NCI-H226 (cell line): ENCODE results near the gene WDR70.
"Not testable (repeated sequence)": the region's sequence is repeated elsewhere in the genome, so short reads cannot be mapped to it uniquely, and the experiment has no call there.

ENCODE experiments used
- DNase-seq: peaks from one replicate; pipeline ENCODE4 v3.0.0-alpha.2; 2015

The WDR70 gene

DNA sequence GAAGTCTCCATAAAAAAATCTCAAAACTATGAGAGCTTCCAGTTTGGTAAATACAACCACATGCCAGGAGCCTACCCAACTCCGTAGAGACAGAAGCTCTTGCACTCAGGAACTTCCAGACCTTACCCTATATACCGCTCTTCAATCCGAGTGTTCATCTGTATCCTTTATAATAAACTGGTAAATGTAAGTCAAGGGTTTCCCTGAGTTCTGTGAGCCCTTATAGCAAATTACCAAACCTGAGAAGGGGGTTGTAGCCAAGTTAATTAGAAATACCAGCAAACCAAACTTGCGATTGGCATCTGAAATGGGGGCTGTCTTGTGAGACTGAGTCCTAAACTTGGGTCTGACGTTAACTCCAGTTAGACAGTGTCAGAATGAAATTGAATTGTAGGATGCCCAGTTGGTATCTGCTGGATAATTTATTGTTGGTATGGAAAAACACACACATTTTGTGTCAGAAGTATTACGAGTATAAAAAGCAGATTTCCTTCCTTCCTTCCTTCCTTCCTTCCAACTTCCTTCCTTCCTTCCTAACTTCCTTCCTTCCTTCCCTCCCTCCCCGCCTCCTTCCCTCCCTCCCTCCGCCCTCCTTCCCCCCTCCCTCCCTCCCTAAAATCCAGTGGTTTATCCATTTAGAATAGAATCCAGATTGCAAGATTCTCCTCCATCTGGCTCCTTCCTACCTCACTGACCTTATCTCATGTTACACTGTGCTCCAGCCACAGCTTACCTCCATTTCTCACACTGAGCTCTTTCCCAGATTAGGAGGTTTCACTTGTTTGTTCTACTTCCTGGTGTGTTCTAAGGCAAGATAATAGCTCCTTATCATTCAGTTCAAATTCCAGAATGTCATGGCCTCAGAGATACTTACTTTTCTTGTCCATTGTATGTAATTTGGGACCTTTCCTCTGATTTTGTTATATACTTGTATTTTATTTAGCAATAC lies 196.7 kb downstream of the WDR70 start:
- peak; percentile 80 for DNase-seq

- DNase-seq: no peak
Observed at GRCh38 chr5:37576552-37576951, 197.4 kb downstream of the WDR70 start.

GRCh38 chr5:37578176-37578575 lies 199.1 kb downstream of the WDR70 start:
- DNase-seq: no peak

DNA sequence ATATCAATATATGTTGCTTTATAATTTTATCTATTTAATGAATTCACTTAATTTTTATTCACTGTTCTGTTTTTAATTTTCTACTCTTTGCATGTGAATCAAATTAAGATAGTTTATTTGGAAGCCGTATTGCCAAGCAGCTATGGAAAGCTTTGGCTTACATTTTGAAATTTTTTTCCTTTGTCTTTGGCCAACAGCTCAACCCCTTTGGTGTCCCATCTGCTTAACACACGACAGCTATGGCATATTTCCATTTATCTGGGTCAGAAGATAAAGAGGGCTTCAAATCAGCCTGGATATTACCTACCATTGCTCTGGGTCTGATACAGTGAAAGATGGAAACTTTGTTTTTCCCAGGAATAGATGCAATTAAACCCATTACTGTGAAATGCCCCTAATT lies 201.0 kb downstream of the WDR70 start:
- no peak for DNase-seq

DNA sequence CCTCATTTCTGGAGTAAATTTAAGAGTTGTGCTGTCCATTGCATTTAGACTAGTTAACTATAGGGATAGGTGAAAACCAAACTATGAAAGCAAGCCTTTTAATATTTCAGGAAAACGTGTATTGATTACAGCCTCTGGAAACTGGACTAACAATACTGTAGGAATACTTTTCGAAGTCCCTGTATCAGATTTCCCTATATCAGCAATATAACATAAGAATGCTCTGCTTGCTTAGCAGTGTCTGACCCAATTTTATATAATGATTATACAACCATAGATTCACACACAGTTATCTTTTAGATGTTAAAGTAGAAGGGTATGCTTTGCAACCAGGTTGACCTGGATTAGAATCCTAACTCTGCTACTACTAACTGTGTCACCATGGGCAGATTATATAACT lies 203.1 kb downstream of the WDR70 start:
- DNase-seq: no peak

- DNase-seq: not testable (repeated sequence)
Observed at GRCh38 chr5:37593292-37593691, 214.2 kb downstream of the WDR70 start.

- DNase-seq: not testable (repeated sequence)
Observed at GRCh38 chr5:37594864-37595263, 215.7 kb downstream of the WDR70 start.

DNA sequence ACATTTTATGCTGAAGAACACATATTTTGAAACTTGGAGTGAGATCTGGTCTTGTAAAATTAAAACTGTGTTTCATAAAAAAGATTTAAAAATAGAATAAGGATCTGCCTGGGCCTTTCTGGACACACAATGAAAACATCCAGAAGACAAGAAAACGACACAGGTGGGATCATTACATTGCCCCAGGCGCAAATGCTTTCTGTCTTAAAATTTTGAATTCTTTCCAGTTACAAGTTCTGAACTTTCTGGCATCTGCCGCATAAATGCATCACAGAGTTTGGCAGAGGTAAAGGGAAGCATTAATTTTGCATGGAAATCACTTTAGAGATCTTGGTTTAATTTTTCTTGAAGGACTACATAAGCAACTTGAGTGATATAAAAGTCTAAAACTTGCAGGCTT lies 219.6 kb downstream of the WDR70 start:
- no peak for DNase-seq

GRCh38 chr5:37601163-37601562 lies 222.0 kb downstream of the WDR70 start:
- DNase-seq: no peak

- DNase-seq: no peak
Observed at GRCh38 chr5:37603072-37603471, 224.0 kb downstream of the WDR70 start.

DNA sequence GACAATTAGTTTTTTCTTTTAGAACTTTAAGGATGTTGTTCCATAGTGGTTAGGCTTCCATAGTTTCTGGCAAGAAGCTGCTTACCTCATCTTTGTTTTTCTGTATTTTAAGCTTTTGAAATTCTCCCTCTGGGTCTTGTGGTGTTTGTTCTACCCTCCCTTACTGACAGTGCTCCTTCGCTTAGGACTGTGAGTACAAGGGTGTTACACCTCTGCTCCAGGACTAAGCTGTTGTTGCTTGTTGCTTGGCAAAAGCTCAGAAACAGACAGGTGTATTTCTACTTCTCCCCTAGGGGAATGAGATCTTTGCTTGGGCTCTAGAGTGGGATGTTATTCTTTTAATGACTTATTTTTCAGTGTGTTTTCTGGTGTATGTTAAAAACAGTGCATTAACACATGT lies 225.2 kb downstream of the WDR70 start:
- DNase-seq: no peak

DNA sequence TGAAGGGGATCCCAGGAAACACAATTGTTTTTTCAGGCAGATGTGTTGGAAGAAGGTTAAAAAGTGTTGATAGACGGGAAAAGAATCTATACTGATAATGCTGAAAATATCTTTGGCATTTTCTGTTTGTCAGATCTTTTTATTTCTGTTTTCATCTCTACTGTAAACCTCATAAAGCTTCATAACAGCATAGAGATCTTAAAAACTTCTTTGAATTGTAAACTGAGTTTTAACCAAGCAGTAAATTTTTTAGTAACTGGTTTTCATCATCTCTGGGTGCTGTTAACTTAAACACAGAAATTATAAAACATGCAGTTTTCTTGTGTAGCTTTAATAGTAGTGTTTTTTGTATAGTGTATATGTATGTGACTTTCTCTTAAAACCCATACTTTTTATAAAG lies 227.0 kb downstream of the WDR70 start:
- no peak for DNase-seq

- DNase-seq: no peak
Observed at GRCh38 chr5:37606632-37607248, 227.6 kb downstream of the WDR70 start.

DNA sequence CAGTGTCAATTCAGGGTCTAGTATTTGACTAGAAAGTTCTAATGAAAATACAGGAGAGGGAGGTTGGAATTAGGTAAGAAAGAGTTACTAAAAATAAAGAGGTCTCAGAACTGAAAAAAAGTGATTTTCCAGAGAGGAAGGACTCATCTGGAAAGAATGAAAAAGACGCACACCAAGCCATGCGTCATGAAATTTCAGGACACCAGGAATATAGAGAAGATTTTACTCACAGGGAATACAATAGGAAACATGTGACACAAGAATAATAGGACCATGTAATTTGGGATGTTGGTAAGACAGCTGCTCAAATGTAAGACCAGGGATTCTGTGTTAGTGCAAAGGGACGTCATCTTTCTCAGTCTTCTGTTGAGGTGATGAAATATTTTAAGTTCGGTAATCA lies 236.1 kb downstream of the WDR70 start:
- DNase-seq: no peak

GRCh38 chr5:37619353-37619752 lies 240.2 kb downstream of the WDR70 start:
- DNase-seq: peak; percentile 6

GRCh38 chr5:37622354-37622753 lies 243.2 kb downstream of the WDR70 start:
- not testable (repeated sequence) for DNase-seq

- DNase-seq: peak; percentile 5
Observed at GRCh38 chr5:37626266-37626665, 247.1 kb downstream of the WDR70 start.

GRCh38 chr5:37628876-37629275 lies 249.8 kb downstream of the WDR70 start:
- DNase-seq: no peak

- DNase-seq: peak; percentile 28
Observed at GRCh38 chr5:37631939-37632338, 252.8 kb downstream of the WDR70 start.

- no peak for DNase-seq
Observed at GRCh38 chr5:37637165-37637845, 258.2 kb downstream of the WDR70 start.

DNA sequence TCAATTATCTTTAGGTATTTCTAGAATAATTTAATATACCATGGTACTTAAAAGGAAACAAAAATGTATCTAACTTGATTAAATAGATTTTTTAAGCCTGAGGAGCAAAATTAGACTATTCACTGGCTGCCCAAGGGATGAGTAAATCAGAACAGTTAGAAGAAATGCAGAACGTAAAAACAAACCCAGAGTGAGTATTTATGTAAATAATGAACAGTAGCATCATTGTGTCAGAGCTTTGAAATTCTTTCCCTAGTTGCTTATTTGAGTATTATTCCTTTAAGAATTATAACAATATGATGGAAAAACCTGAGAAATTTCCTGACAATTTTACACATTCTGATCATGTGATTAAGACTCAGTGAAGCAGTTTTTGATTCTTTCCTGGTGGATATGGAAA lies 259.8 kb downstream of the WDR70 start:
- no peak for DNase-seq

- DNase-seq: no peak
Observed at GRCh38 chr5:37640088-37640487, 261.0 kb downstream of the WDR70 start.

DNA sequence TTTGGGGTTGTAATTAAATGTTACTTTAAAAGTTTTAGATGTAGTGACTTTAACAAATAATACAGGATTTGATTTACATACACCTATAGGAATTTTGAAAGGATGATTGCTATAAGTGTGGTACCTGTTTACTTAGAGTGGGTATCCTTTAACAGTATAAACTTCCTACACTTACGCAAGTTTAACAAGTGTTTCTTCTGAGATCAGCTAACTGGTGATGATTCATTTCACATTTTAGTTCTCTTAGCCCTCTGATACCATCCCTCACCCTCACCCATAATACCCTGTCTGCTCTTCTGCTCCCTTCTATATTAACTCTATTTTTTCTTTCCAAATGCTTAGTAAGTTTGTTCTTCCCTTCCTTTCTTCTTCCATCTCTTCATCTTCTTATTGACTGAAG lies 262.8 kb downstream of the WDR70 start:
- peak; percentile 48 for DNase-seq

- DNase-seq: no peak
Observed at GRCh38 chr5:37645707-37646106, 266.6 kb downstream of the WDR70 start.
